HEK293T (cell line): ENCODE results near the gene CD52.

Source experiments
- BHLHE40 ChIP-seq: fragments of 450-650 bp; IDR thresholded peaks from 2 replicates; pipeline ENCODE4 v1.6.1; 2016; ENCODE audit warnings: mild to moderate bottlenecking, moderate library complexity, borderline replicate concordance
- CTBP1 ChIP-seq: fragments of 450-650 bp; IDR thresholded peaks from 2 replicates; pipeline ENCODE4 v1.6.1; 2016; ENCODE audit warnings: borderline replicate concordance
- FOXM1 ChIP-seq: fragments of 450-650 bp; IDR thresholded peaks from 2 replicates; pipeline ENCODE4 v1.6.1; 2017; ENCODE audit warnings: mild to moderate bottlenecking, borderline replicate concordance
- SP1 ChIP-seq: fragments of 450-650 bp; IDR thresholded peaks from 2 replicates; pipeline ENCODE4 v1.6.1; 2017

DNA sequence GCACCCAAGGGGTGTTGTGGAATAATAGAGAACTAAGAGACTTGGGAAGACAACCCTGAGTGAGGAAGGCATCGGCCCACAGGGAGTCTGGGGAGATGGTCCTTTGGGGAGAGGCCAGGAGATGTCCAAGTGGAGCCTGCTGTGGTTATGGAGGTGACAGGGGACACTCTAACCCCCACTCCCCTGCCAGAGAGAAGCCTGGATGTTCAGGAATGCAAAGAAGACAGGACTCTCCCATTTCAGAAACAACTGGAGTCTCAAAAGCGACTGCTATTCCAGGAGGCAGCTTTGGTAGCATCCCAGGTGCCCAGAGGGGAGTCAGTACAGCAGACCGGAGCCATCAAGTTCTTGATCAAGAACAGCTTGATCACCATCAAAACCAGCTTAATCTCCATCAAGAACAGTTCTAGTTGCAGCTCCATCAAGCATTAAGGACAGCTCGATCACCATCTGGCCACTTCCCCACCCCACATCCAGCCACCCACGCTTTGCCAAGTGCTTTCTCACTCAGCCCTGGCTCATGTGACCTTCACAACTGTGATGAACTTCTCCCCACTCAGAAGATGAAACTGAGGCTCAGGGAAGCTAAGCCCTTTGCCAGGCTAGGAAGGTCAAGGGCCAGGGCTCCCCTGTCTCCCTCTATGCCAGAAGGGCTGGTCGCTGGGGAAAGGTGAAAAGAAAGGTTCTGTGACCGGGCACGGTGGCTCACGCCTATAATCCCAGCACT is 743 bp downstream of the CD52 start:
- TF ChIP-seq CTBP1: no peak
- no peak for TF ChIP-seq FOXM1
- TF ChIP-seq SP1: no peak
- no peak for TF ChIP-seq BHLHE40
